Tracheal epithelial cell (primary cell): ENCODE measurements around the gene PMVK. TPM values are rescaled to one million over a fixed set of nuclear protein-coding genes. Genes with fewer than 3 reads are reported as not detected.

Source experiments
- total RNA-seq: library from RNA; depleted of rRNA; stranded (reverse); fragments of >200 nt; gene quantifications from 2 replicates; pipeline ENCODE4 v1.2.1, GENCODE V29; 2014

Gene PMVK
- 5.3 and 7.5 TPM in 2 replicates for total RNA-seq

GRCh38 chr1:154936555-154937084 lies at the start of gene PMVK:
PMVK (minus strand) TSS chr1:154936719; CDS start chr1:154936685, 34 bp downstream.

DNA sequence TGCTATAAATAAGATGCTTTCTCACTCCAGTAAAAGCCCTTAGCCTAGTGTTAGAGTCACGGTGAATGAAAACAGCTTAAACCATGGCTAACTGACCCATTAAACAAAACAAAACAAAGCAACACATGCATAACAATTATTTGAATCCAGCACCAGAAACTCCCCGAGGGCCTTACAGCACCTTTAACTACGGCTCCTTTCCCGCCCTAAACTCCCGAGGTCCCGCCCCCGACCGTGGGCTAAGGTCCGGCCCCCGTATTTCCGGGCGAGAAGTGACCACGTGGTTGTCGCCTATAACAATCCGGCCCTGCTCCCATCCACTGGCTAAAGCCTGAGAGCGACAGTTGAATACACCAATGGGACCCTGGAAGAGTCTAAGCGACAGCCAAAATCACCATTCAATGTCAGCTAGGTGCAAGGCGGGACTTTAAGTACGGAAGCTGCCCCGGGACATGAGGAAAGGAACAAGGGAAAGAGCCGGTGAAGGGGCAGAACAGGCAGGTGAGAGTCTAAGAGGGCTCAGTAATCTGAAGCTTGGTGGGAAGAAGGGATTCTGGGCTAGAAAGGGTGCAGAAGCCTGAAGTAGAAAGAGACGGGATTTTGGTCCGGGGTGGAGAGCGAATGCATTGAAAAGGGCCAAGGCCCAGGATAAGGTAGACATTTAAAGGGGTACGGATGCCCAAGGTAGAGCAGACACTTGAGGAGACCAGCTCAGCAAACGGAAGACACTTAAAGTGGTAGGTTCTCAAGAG lies 46.6 kb upstream of the PMVK start, which contains the start of gene FLAD1:
FLAD1 (plus strand) TSS at position 448 of the 752 bp plus-strand sequence. CDS start 351 bp downstream, outside the sequence.

GRCh38 chr1:154974102-154974807 lies 37.7 kb upstream of the PMVK start, which contains the start of gene CKS1B:
CKS1B (plus strand) TSS chr1:154974681; CDS start chr1:154974746, 65 bp downstream.

DNA sequence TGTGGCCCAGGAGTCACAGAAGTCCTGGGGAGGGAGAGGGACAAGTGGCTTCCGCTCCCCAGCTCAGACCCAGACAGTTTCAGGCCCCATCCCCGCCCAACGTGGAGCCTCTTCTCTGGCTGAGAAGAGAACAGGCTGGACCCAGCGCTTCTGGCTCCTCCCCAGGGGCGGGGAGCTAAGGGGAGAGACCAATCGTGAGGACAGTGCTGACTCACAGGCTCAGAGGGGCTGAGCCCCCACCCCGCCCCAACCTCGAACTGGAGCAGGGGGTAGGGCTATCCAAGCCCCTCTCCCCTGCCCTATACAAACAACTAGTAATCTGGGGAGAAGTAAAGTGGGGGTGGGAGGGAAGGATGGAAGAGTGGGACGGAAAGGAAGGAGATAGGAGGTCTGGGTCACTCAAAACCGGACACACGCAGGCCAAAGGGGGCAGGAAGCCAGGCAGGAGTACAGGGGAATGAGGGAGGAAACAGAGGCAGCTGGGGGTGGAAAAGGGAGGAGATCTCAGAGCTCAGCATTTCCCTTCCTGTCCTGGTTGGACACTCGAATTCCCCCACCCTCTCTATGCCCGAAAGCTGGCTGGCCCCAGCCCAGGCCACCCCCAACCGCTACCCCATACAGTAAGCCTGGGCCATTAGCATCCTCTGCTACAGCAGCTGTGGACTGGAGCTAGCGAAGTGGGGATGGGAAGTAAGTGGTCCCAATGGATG lies 34.3 kb upstream of the PMVK start, which contains the start of gene SHC1:
SHC1 (minus strand) TSS at position 117 of the 710 bp plus-strand sequence. CDS start 221 bp downstream, outside the sequence.

GRCh38 chr1:154961207-154962155 lies 25.0 kb upstream of the PMVK start, which contains the start of gene PYGO2:
PYGO2 (minus strand) TSS chr1:154961782; CDS start chr1:154961576, 206 bp downstream.

DNA sequence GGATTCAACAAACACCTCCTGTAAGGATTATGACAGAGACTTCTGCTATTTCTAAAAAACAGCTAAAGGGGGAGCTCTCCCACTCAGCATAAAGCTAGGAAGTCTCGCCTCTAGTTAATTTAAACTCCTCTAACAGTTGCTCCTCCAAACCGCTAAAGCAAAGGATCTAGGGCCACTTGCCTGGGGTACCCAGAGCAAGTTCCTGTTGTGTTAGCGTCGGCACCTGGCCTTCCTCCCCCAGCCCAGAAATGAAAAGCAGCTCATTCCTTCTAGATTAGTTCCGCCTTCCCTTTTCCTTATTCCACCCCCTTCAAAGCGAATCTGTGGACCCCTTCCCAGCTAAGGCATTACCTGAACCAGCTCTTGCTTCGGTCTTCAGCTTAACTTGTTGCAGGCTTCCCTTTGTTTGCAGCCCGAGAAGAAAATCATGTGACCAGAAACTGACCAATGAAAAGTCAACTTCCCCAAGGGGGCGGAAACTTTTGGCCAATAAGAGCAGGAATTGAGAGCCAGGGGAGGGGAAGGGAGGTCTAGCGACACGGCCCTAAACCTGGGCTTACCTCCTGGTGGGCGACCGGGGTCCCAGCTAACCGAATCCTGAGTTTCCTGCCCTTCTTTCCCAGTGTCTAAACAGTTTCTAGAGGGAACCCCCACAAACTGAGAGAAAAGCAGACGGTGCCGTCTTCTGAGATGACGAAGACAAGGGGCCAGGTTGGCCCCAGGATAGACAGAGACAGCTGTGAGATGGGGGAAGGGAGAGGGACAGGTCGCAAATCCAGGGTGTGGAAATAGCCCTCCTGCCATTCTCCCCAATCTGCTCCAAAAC lies 19.4 kb upstream of the PMVK start, which contains the start of gene PBXIP1:
PBXIP1 (minus strand) TSS at position 382 of the 826 bp plus-strand sequence. CDS start 2,378 bp downstream, outside the sequence.

Other genes with a start within 250 kb of the PMVK start
- gene KCNN3, start 66.4 kb downstream of the PMVK start, total RNA-seq = under 0.01 TPM in 2 replicates
- gene PBXIP1, start 19.4 kb upstream of the PMVK start, total RNA-seq = 34.5 and 46.0 TPM in 2 replicates
- 11.6 and 14.5 TPM in 2 replicates for gene PYGO2, start 25.1 kb upstream of the PMVK start, total RNA-seq
- gene SHC1, start 34.0 kb upstream of the PMVK start, total RNA-seq = 358 and 365 TPM in 2 replicates
- gene CKS1B, start 38.0 kb upstream of the PMVK start, total RNA-seq = 67.6 and 80.5 TPM in 2 replicates
- 42.4 and 54.9 TPM in 2 replicates for gene FLAD1, start 46.6 kb upstream of the PMVK start, total RNA-seq
- gene LENEP, start 56.9 kb upstream of the PMVK start, total RNA-seq = 0.72 TPM in 1 of 2 replicates, not detected in the other
- gene ZBTB7B, start 66.1 kb upstream of the PMVK start, total RNA-seq = 50.4 and 64.4 TPM in 2 replicates
- gene DCST2, start 97.1 kb upstream of the PMVK start, total RNA-seq = 0.64 TPM in 1 of 2 replicates, not detected in the other
- gene DCST1, start 97.1 kb upstream of the PMVK start, total RNA-seq = 0.21 TPM in 1 of 2 replicates, not detected in the other
- gene ADAM15, start 114.6 kb upstream of the PMVK start, total RNA-seq = 257 and 285 TPM in 2 replicates
- 15.8 and 18.1 TPM in 2 replicates for gene EFNA4, start 127.0 kb upstream of the PMVK start, total RNA-seq
- gene EFNA3, start 142.1 kb upstream of the PMVK start, total RNA-seq = 9.9 and 12.6 TPM in 2 replicates
- 44.8 and 111 TPM in 2 replicates for gene EFNA1, start 191.2 kb upstream of the PMVK start, total RNA-seq
- gene SLC50A1, start 199.1 kb upstream of the PMVK start, total RNA-seq = 61.9 and 120 TPM in 2 replicates
- gene DPM3, start 203.8 kb upstream of the PMVK start, total RNA-seq = 7.5 and 22.9 TPM in 2 replicates
- gene KRTCAP2, start 236.6 kb upstream of the PMVK start, total RNA-seq = 96.9 and 107 TPM in 2 replicates
- 0.85 and 3.4 TPM in 2 replicates for gene TRIM46, start 237.1 kb upstream of the PMVK start, total RNA-seq